HG02610 (cell line): ENCODE results near the gene PARL.
"Not testable (repeated sequence)": the region's sequence is repeated elsewhere in the genome, so short reads cannot be mapped to it uniquely, and the experiment has no call there.

Experiments used
- ATAC-seq: cut with Tn5 transposase; IDR thresholded peaks from one replicate; pipeline ENCODE4 v1.9.1; 2021; ENCODE audit warnings: mild to moderate bottlenecking, moderate library complexity; ENCODE audit not compliant: unreplicated experiment

The PARL gene

GRCh38 chr3:183792976-183793375 lies 91.7 kb downstream of the PARL start:
- no peak for ATAC-seq

GRCh38 chr3:183790700-183791099 lies 94.0 kb downstream of the PARL start:
- ATAC-seq = no peak

GRCh38 chr3:183789826-183790225 lies 94.9 kb downstream of the PARL start:
- no peak for ATAC-seq

DNA sequence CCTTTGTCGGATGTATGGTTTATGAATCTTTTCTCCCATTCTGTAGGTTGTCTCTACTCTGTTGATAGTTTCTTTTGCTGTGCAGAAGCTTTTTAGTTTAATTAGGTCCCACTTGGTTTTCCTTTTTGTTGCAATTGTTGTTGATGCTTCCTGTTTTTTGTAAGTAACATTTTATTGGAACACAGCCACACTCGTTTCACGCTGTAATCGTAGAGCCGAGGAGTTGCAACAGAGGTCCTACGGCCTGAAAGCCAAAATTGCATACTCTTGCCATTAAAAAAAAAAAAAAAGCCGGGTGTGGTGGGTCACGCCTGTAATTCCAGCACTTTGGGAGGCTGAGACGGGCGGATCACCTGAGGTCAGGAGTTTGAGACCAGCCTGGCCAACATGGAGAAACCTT lies 100.2 kb downstream of the PARL start:
- ATAC-seq = not testable (repeated sequence)

- no peak for ATAC-seq
Measured at GRCh38 chr3:183782576-183783276, 102.0 kb downstream of the PARL start.

DNA sequence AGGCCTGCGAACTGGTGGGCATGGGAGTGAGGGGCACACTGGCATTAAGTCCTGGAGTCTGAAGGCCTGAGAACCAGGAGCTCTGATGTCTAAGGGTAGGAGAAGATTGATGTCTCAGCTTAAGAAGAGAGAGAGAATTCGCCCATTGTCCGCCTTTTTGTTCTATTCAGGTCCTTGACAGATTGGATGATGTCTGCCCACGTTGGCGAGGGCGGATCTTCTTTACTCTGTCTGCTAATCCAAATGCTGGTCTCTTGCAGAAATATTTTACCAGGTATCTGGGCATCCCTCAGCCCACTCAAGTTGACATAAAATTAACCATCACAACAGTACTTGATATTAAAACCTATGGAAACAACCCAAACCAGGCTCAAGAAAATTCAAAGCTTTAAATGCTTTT lies 103.4 kb downstream of the PARL start:
- ATAC-seq = no peak

- ATAC-seq = no peak
Measured at GRCh38 chr3:183779896-183780465, 104.7 kb downstream of the PARL start.
